ENCODE results near the gene MYO9B. TPM values are rescaled to one million over a fixed set of nuclear protein-coding genes. Genes with fewer than 3 reads are reported as not detected.

Gene MYO9B
- total and polyA plus RNA-seq, 9 of the 15 experiments (the other 6 are each of a cell fraction or from before 2014, with no cell fraction given), result 2.4 to 77.6 (median 23.0) TPM

DNA sequence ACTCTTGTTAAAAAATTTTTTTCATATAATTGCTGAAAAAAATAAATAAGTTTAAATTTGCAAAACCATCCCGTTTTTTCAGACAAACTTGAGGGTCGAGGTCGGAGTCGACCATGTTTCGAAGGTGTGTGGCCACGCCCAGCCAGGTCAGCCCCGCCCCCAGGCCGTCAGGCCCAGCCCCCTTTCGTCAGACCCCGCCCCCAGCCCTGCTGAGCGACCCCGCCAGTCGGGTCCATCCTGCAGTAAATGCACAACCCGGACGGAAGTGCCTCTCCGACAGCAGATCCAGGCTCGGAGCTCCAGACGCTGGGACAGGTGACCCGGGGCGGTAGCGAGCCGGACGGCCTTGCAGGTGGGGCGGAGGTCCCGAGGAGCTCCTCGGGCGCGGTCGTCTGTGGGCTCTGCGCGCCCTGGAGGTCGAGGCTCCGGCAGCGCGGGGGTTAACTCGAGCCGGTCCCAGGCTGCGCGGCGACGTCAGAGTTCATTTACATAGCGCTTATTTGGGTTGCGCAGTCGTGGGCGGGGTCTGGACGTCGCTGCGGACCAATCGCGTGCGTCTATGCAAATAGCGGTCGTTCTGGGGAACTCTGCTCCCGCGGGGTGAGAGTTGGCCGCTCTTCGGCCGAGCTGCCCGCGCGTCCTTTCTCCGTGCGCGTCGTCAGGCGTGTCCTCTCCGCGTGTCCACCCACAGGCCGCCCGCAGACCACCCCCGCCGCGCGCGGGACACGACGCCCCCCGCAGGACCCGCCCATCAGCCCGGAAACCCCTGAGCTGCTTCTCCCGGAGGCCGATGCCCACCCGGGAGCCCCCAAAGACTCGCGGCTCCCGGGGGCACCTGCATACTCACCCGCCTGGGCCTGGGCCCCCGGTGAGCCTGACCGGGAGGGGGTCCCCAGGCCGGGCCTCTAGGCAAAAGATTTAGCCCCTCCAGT, 150.7 kb downstream of the MYO9B start, which contains the start of gene OCEL1 (continued):
- TF ChIP-seq, protein P1, sequence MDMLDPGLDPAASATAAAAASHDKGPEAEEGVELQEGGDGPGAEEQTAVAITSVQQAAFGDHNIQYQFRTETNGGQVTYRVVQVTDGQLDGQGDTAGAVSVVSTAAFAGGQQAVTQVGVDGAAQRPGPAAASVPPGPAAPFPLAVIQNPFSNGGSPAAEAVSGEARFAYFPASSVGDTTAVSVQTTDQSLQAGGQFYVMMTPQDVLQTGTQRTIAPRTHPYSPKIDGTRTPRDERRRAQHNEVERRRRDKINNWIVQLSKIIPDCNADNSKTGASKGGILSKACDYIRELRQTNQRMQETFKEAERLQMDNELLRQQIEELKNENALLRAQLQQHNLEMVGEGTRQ (CRISPR knock-in tag; IDR thresholded peaks at IDR 0.05), result peak; percentile 26; the same call in 1 of the 2 replicates
- TF ChIP-seq KDM2B (CRISPR knock-in tag; IDR thresholded peaks at IDR 0.05) (0 out of 2 replicates have a peak, but pooled peaks have one; percentile 18), PML (IDR thresholded peaks at IDR 0.05; ENCODE audit: low read length) (peak; percentile 24; the same call in 1 of the 2 replicates), SOX6 (IDR thresholded peaks at IDR 0.05) (peak; percentile 25; the same call in 1 of the 2 replicates), ZNF644 (tag; IDR thresholded peaks at IDR 0.05; ENCODE audit: low read depth) (no peak), POLR2AphosphoS5 (IDR thresholded peaks at IDR 0.05; ENCODE audit: control insufficient read depth, insufficient read depth, low read depth, low read length) (peak; percentile 51), TGIF2 (CRISPR knock-in tag; IDR thresholded peaks at IDR 0.05) (no peak; the same call in 1 of the 2 replicates), SP2 (IDR thresholded peaks at IDR 0.05; ENCODE audit: extremely low read depth, low read depth, low read length, poor library complexity, severe bottlenecking) (no peak), ZNF76 (CRISPR knock-in tag; IDR thresholded peaks at IDR 0.05; ENCODE audit: borderline replicate concordance) (no peak), NR2C2 (CRISPR knock-in tag; IDR thresholded peaks at IDR 0.05) (peak; percentile 67; the same call in 1 of the 2 replicates), NR2C2 (tag; IDR thresholded peaks at IDR 0.05) (peak; percentile 95), IRF2 (CRISPR knock-in tag; IDR thresholded peaks at IDR 0.05) (no peak), PCBP1 (IDR thresholded peaks at IDR 0.05; ENCODE audit: low read depth, low read length, poor library complexity, severe bottlenecking) (no peak), ZBTB17 (CRISPR knock-in tag; IDR thresholded peaks at IDR 0.05) (peak; percentile 73; the same call in 1 of the 2 replicates)
- TF ChIP-seq, protein P2, sequence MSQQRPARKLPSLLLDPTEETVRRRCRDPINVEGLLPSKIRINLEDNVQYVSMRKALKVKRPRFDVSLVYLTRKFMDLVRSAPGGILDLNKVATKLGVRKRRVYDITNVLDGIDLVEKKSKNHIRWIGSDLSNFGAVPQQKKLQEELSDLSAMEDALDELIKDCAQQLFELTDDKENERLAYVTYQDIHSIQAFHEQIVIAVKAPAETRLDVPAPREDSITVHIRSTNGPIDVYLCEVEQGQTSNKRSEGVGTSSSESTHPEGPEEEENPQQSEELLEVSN (IDR thresholded peaks at IDR 0.05; ENCODE audit: borderline replicate concordance in 1 of 2, extremely low read depth in 1 of 2, insufficient read depth in 1 of 2, insufficient read length in 1 of 2, low read depth in 1 of 2, low read length in 1 of 2, poor library complexity in 1 of 2, severe bottlenecking in 1 of 2), result peak; percentile 87 to 92
- TF ChIP-seq, protein P3, sequence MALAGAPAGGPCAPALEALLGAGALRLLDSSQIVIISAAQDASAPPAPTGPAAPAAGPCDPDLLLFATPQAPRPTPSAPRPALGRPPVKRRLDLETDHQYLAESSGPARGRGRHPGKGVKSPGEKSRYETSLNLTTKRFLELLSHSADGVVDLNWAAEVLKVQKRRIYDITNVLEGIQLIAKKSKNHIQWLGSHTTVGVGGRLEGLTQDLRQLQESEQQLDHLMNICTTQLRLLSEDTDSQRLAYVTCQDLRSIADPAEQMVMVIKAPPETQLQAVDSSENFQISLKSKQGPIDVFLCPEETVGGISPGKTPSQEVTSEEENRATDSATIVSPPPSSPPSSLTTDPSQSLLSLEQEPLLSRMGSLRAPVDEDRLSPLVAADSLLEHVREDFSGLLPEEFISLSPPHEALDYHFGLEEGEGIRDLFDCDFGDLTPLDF (CRISPR knock-in tag; IDR thresholded peaks at IDR 0.05), result no peak
- TF ChIP-seq, protein P4, sequence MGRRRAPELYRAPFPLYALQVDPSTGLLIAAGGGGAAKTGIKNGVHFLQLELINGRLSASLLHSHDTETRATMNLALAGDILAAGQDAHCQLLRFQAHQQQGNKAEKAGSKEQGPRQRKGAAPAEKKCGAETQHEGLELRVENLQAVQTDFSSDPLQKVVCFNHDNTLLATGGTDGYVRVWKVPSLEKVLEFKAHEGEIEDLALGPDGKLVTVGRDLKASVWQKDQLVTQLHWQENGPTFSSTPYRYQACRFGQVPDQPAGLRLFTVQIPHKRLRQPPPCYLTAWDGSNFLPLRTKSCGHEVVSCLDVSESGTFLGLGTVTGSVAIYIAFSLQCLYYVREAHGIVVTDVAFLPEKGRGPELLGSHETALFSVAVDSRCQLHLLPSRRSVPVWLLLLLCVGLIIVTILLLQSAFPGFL (CRISPR knock-in tag; IDR thresholded peaks at IDR 0.05), result no peak
- TF ChIP-seq, protein P5, sequence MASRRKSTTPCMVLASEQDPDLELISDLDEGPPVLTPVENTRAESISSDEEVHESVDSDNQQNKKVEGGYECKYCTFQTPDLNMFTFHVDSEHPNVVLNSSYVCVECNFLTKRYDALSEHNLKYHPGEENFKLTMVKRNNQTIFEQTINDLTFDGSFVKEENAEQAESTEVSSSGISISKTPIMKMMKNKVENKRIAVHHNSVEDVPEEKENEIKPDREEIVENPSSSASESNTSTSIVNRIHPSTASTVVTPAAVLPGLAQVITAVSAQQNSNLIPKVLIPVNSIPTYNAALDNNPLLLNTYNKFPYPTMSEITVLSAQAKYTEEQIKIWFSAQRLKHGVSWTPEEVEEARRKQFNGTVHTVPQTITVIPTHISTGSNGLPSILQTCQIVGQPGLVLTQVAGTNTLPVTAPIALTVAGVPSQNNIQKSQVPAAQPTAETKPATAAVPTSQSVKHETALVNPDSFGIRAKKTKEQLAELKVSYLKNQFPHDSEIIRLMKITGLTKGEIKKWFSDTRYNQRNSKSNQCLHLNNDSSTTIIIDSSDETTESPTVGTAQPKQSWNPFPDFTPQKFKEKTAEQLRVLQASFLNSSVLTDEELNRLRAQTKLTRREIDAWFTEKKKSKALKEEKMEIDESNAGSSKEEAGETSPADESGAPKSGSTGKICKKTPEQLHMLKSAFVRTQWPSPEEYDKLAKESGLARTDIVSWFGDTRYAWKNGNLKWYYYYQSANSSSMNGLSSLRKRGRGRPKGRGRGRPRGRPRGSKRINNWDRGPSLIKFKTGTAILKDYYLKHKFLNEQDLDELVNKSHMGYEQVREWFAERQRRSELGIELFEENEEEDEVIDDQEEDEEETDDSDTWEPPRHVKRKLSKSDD (conservative IDR thresholded peaks at IDR 0.05; ENCODE audit: low read length), result 0 out of 2 replicates have a peak, but pooled peaks have one; percentile 38
